ENCODE results near the gene MAPKAP1.

MAPKAP1 gene

DNA sequence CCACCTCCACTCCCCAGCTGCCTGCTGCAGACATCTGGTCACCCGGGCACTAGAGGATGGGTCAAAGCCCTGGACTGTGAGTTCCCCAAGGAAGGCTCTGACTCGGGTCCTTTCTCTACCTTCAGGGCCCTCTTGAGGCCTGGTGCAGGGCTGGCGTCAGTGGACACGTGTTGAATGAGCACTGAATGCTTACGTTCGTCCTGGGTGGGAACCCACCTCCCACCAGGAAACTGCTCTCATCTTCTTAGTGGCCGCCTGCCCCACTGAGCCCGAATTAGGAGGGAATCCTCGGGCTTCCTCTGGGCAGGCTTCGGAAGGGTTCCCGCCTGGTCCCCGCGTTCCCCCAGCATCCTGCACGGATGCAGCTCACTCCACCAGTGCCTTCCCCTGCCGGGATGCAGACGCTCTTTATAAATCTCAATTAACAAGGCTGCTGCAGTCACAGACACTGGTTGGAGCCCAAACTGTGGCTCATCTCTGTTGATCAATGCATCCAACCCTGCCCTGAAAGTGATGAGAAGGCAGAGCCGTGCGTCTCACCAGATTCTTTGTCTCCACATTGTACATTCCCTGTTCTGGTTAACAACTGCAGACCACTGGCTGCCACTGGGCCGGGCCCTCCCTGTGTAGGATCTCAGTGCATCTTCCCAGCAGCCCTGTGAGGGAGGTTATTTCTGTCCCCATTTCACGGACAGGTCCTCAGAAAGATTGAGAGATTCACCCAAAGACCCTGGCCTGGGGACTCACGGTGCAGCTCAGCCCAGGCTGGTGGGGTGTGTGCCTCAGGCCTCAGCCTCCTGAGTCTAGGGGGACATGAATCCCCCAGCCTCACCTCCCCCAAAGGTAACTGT, 276.6 kb downstream of the MAPKAP1 start:
- no peak for DNase-seq (ENCODE audit: low spot score)

DNA sequence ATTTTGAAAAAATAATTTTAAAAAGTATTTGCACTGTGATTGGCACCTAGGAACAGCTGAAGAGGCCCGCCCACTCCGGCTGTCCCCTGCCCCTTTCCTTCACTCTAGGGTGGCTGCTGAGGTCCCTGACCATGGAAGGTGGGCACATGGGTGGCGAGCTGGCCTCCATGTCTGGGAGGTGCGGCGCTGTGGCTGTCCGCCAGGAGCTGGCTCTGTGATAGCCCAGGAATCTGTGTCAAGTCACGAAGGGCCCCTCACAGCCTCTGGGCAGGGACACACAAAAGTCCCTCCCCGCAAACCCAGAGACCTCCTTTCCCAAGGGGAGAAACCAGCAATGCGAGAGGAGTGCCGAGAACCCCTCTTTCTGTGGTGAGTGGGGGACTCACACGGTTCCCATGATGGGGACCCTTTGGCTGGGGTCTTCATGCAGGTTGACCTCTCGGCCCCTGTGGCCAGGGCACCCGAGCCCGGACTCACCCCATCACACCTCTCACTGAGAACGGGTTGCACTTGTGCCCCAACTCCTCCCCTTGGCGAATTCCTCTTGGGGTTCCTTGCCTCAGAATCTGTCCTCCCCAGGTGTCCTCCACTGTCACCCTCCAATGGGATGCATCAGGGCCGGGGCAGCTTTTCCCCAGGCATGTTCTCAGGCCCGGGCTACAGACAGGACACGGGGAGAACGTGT, 277.4 kb downstream of the MAPKAP1 start:
- DNase-seq (ENCODE audit: low spot score): no peak

DNA sequence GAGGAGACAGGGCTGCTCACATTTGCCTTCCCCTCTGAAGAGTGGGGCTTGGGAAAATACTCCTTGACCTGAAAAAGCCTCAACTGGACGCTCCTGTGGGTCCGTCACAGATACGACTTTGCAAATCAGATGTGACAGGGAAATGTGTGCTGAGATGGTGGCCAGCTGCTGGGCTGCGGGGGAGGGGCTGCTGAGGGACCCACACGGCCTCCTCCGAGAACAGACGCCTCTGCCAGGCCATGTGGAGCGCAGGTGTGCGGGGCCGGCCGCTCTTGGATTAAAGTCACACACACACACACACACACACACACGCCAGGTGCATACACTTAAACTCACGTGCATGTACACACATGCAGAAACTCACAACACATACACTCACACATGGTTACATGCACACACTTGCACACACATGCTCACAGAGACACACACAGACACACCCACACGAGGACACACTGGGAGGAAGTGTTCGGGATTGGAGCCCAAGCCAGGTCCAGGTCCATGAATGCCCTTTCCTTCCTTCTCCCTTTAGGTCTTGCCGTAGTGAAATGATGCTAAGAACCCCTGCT, 278.0 kb downstream of the MAPKAP1 start:
- no peak for DNase-seq (ENCODE audit: low spot score)

DNA sequence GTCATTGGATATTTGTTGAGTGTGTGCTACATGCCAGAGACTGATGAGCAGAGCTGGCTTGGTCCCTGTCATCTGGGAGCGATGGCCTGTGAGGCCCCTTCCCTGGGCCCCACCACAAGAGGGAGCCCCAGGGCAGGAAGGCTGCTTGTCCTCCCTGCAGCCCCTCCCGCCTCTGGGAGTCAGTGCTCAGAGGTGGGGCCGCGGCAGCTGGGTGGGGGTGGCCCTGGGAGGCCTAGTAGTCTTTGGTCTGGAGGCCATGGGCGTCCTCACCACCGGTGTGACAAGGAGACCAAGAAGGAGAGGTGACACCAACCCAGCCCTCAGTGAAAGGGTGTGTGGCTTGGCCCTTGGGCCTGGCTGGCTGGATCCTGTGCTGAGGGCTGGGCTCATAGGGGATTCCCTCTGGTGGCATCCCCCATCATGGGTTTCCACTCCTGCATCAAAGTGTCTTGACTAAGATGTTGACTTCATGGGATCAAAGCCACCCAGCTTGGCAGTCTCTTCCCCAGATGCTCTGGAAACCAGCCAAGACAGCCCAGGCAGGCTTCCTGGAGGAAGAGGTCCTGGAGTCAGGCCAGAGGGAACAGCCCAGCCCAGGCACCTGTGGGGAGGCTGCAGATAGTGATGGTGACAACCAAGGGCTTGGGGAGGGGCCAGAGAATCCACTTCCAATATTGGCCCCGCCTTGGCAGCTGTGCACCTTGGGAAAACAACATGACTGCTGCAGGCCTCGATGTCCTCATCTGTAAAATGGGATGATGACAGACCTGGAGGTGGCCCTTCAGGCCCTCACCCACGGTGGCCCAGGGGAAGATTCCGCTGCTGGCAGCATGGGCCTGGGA, 278.7 kb downstream of the MAPKAP1 start:
- no peak for DNase-seq (ENCODE audit: low spot score)

DNA sequence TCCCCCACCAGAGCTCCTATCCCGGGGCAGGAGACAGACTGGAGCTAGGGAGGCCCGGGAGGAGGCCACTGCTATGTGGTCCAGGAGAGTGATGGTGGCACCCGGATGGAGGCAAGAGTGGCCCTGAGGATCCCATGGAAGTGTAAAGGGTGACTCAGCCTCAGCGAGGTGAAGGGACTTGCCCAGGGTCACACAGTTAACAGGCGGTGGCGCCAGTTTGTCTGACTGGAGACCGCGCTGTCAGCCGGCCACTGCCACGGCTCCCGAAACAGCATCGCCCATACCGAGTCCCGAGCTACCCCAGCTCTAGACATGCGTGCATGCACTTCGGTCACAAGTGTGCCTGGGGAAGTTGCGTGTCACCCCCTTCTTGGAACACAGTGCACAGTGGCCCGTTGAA, 279.5 kb downstream of the MAPKAP1 start:
- DNase-seq (ENCODE audit: low spot score): no peak

DNA sequence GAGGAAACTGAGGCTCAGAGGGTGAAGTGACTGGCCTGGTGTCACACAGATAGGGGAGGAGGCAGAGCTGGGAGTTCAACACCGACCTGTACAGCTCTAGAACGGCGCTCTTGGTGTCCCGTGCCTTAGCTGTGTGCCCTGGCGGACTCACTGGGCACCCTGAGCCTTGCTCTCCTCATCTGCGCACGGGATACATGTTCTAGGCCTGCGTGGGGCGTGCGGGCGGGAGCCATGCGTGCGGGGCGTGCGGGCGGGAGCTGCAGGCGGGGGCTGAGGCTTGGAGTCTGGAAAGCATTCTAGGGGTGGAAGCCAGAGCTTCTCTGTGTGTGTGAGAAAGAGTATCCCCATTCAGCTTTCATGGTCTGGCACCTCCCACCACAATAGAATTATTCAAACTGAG, 280.1 kb downstream of the MAPKAP1 start:
- no peak for DNase-seq (ENCODE audit: low spot score)

DNA sequence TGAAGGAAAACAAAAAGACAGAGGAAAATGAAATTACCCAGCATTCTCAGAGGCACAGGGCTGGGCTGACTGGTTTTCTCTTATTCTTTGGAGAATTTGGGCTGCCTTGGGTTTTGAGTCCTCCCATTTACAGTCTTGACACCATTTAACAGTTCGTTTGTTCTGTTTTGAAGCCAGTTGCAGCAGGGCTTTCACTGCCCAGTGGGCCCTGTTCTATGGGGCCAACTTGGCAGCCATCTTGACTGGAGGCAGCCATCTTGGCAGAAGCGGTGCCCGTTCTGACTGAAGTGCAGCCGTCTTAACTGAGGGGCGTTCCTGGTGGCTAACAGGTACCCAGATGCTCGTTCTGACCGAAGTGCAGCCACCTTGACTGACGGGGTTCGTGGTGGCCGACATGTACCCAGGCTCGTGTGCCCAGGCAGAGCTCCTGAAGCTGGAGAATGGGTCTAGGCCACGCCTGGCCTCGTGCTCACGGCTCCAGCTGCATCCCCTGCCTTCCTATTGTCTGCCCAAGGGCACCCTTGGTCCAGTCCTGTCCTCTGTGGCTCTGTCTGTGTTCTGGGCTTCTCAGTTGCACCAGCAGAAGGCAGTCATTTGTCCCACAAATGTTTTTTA, 281.0 kb downstream of the MAPKAP1 start:
- DNase-seq (ENCODE audit: low spot score): no peak

DNA sequence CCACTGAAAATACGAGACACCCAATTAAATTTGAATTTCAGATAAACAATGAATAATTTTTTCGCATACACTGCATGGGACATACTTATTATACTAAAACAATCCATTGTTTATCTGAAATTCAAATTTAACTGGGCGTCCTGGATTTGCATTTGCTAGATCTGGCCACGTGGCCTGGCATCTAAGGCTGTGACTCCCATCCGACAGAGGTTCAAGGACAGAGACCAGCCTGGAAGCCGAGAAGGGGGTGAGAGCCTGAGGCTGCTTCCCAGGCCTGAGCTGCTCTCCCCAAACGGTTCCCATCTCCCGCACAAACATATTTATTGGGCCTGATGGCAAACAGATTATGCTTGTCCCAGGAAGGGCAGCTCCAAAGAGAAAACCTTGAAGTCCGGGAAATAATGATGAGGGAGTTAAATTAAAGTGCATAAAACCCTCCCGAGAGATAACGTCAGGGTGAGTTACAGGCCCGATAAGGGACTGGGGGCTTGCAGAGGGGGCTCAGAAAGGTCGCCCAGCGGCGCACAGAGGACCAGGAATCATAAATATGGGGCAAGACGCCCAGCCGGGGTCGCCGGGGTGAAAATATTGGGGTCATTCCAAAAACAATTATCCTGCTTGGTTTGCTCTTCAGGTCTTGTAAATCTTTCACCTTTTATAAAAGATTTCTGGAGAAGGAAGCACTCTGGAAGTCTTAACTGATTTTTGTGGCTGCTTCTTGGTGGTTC, 281.7 kb downstream of the MAPKAP1 start:
- no peak for DNase-seq (ENCODE audit: low spot score)

DNA sequence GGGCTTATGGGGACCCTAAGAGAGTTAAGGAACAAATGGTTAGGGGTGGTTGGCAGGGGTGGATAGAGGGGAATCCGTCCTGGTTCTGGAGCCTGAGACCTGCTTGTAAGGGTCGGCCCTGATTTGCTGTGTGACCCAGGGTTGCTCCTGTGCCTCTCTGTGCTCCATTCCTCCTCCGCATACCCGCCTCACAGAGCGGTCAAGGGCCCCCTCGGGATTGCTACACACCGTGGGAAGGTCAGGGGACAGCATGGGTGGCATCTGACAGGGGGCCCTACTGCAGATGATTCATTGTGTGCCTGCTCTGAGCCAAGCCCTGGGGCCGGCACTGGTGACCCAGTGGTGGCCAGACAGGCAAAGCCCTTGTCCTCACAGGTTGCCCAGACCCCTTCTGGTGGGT, 283.0 kb downstream of the MAPKAP1 start:
- DNase-seq (ENCODE audit: low spot score): no peak

DNA sequence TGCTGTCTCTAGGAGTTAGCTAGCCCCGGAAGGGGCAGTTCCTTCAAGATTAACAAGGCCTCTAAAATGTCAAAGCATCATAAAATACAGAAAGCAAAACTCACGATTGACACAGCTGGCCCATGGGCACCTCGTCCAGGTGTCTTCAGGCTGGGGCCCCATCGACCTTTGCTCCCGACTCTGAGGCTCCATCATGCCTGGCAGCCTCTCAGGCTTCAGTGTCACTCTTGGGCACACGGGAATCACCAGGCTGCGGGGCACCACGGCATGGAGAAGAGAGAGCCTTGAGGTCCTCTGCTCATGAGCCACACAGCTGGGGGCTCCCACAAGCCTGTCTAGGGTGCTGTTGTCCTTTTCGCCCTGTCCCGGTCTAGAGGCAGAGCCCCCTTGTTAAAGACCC, 284.2 kb downstream of the MAPKAP1 start:
- no peak for DNase-seq (ENCODE audit: low spot score)

DNA sequence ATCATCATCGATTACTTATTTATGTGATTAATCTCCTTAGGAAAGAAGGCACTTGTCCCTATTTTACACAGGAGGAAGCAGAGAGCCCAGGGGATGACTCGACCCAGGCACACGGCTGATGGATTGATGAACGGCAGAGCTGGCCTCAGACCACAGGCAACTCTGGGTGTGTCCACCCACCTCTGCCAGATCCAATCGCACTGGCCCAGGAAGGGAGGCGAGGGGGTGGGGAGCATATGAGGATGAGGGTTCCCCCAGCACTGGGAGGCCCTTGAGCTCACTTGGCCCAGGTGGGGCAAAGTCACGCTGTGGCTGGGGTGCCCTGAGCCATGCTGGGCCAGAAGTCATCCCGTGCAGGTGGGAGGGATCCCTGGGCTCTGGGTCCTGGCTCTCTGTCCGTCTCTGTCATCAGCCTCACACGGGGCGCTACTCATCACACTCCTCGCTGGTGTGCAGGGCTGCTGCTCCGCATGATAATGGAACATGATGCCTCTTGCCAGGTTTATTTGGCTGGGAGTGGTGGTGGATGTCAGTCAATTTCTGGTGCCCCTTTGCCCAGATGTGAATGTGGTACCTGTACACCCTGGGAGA, 285.3 kb downstream of the MAPKAP1 start:
- DNase-seq (ENCODE audit: low spot score): no peak

DNA sequence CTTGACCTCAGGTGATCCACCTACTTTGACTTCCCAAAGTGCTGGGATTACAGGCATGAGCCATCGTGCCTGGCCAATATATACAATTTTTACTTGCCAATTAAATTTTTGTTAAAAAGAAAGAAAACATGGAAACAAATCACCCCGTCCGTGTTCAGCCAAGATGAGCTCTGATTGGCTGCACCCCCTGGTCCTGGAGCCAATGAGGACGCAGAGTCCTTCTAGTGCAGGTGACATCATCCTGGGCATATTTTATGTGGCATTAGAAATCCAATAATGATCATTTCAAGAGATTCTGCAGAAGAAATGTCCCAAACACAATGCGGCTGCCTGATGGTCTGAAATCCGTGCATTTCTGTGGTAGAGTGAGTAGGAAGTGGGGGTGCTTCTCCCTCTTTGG, 285.8 kb downstream of the MAPKAP1 start:
- DNase-seq (ENCODE audit: low spot score): no peak

DNA sequence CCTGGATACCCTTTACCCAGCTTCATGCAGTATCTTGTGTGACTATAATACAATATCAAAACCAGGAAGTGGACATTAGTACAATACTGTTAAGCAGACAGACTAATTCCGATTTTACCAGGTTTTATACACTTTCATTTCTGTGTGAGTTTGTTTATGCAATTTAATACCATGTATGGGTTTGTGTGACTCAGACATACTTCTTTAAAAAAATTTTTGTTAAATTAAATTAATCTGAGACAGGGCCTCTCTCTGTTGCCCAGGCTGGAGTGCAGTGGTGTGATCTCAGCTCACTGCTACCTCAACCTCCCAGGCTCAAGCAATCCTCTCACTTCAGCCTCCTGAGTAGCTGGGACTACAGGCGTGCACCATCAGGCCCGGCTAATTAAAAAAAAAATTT, 288.6 kb downstream of the MAPKAP1 start:
- no peak for DNase-seq (ENCODE audit: low spot score)

DNA sequence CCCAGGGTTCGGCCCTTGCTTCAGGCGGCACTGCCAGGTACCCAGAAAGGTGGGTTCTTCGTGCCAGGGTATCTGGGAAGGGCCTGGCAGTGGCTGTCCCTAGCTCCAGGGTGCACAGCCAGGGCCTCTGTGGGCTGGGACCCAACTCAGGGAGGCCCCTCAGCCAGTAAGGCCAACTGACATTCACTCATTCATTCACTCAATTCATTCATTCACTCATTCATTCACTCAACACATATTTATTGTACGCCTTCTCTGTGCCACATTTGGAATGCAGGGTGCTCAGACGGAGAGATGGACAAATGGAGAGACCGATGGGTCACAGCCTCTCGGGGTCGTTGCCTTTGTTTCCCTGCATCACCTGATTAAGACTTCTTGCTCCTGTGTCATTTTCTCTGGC, 290.5 kb downstream of the MAPKAP1 start:
- DNase-seq (ENCODE audit: low spot score): no peak

DNA sequence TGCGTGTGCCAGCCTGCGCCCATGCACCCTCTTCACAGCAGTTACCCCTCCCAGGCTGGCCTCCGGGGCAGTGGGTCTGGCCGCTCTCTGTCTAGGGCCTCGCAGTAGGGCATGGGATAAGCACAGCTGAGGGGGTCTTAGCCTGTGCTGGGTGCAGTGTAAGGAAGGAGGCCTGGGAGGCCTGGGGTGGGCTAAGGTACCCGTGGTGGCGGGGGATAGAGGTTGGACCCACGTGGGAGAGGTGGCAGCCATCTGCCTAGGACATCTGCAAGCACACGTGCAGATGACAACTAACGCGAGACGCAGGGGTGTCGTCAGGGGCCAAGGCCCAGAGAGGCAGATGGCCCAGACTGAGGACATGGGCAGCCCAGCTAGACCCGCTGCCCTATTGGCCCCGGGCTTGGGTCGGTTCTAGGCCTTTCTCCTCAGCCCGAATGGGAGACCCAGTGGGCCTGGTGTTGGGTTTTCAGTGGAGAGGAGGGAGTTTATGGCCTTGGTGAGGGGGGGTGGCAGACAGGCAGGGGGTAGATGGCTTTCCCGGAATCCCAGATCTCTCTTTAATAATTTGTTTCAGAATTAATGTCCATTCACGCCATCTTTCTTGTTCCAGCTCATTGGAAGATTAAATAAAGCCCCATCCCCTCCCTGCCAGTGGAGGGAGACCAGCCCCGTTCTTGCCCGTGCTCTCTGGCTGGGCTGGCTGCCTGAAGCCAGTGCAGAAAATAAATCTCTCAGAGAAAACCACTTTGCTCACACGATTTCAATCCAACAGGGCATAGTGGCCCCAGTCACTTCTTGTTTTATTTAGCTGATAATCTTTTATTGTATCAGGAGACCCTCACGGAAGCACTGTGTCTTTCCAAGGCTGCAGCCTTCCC, 291.2 kb downstream of the MAPKAP1 start:
- no peak for DNase-seq (ENCODE audit: low spot score)

DNA sequence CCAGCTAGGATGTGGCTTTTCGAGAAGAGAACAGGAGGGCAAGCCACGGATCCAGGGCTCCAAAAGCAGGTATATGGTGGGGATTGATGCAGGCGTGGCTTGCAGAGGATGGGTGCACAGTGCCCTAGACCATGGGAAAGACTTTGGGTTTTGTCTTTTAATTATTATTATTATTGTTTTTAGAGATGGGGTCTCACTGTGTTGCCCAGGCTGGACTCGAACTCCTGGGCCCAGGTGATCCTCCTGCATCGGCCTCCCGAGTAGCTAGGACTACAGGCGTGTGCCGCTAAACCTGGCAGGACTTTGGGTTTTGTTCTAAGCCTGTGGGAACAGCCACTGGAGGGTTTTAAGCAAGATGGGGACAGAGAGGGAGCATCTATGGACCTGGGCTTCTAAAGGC, 293.4 kb downstream of the MAPKAP1 start:
- DNase-seq (ENCODE audit: low spot score): no peak

DNA sequence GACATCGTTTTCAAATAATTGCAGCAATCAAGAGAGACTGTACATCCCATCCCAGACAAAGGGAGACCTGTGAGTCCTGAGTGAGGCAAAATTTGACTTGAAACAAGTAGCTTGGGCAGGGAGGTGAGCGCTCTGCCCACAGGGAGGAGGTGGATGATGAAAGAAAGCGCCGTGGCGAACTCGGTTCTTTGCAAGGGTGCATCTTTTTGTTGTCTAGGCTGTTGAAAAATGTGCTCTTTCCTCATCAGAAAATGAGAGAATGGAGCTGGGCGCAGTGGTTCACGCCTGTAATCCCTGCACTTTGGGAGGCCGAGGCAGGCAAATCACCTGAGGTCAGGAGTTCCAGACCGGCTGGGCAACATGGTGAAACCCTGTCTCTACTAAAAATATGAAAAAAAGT, 294.8 kb downstream of the MAPKAP1 start:
- no peak for DNase-seq (ENCODE audit: low spot score)

DNA sequence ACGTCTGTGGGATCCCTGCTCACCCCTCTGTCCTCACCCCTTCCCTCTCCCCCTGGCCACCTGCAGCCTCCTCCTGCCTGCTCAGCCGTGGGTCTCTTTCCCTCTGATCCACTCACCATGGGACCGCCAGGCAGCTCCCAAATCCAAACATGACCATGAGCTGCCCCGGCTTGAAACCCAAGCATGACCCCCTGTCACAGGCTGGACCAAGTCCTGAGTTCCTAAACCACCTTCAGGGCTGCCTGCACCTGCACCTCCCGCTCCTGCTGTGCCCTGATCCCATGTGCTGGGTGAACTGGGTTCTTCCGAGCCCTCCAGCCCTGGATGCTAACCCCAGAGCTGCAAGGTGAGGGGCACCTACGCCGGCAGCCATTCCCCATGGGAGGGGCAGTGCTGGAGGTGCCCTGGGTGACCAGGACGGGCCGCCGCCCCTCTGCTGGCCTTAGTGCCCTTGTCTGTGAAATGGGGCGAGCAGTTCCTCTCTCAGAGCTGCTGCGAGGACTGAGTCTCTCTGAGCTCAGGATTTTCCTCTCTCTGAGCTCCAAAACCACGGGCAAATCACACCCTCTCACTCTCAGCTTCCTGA, 295.7 kb downstream of the MAPKAP1 start:
- DNase-seq (ENCODE audit: low spot score): no peak

DNA sequence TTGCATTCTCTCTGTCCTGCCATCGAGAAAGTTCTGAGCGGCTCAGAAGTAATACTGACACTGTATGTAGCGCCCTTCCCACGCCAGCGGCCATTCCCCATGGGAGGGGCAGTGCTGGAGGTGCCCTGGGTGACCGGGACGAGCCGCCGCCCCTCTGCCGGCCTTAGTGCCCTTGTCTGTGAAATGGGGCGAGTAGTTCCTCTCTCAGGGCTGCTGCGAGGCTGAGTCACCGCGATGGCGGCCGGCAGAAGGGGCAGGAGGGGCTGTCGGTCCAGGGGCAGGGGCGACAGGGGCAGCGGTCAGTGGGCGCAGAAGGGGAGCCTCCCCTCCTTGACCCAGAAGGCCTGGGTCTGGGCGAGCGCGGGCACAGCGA, 296.5 kb downstream of the MAPKAP1 start:
- DNase-seq (ENCODE audit: low spot score): no peak

All from Ammon's horn (tissue), 1 donor.